ENCODE data around the gene COL26A1. TPM values are rescaled to one million over a fixed set of nuclear protein-coding genes. Genes with fewer than 3 reads are reported as not detected.

Gene COL26A1
- total RNA-seq, 1 experiment from 2014 or later: 42.6 TPM

DNA sequence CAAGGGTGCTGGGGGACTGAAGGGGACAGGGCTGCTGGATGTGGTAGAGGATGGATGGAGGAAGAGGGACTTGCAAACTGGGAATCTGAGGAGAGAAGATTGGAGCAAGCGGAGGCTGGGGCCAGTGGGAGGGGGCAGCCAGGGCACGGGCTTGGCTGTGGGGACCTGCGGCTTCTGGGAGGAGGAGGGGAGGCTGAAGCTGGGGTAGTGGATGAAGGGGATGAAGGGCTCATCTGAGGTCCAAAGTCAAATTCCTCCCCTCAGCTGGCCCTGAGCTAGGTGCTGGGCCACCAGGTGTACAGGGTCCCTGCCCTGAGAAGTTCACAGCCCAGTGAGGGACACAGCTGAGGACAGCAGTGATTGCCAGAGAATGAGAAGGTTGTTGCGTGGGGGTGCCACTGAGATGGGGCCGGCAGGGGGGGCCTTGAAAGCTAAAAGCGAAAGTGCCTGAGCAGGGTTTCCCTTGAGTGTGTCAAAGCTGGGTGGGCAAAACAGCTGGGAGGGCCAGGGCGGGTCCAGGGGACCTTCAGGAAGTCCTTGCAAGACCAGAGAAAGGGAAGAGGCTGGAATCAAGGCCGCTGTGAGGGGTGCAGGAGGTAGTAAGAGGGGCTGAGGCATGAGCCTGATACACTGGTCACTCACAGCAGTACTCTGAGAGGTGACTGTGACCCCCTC lies 191.2 kb downstream of the COL26A1 start:
- no peak overlapping the region for H2BK15ac ChIP-seq (ENCODE audit: low read depth, low read length)
- no peaks in the 10 kb centered on the region for H3K4me1 ChIP-seq (ENCODE audit: insufficient read depth, low read length)
- WGBS (ENCODE audit: extremely low coverage, insufficient read length, low lambda C conversion rate): no CpG with 5 or more reads among the region's 8 CpGs
- no peaks in the 10 kb centered on the region; the same call in 1 of the 2 replicates for H3K27me3 Mint-ChIP-seq (ENCODE audit: low read depth)
- H3K18ac ChIP-seq (ENCODE audit: insufficient read length, low read depth, low read length): no peak overlapping the region
- no peak overlapping the region for H3K4ac ChIP-seq (ENCODE audit: low read depth, low read length)
- no peak overlapping the region for H2AK5ac ChIP-seq (ENCODE audit: insufficient read length, low read length)
- no peak overlapping the region for H3K27ac ChIP-seq (ENCODE audit: insufficient read length, low read depth, low read length)
- H4K91ac ChIP-seq (ENCODE audit: insufficient read length, low read depth, low read length): no peak overlapping the region
- no peak overlapping the region for H3K56ac ChIP-seq (ENCODE audit: insufficient read length, low read depth, low read length)
- no peak overlapping the region for H3K23ac ChIP-seq (ENCODE audit: insufficient read length, low read depth, low read length)
- no peaks in the 10 kb centered on the region for H3K9me3 ChIP-seq (ENCODE audit: control insufficient read depth, low read depth, low read length)
- no peaks in the 10 kb centered on the region for H4K20me1 ChIP-seq (ENCODE audit: control insufficient read depth, insufficient read depth, insufficient read length)
- TF ChIP-seq, protein P1, sequence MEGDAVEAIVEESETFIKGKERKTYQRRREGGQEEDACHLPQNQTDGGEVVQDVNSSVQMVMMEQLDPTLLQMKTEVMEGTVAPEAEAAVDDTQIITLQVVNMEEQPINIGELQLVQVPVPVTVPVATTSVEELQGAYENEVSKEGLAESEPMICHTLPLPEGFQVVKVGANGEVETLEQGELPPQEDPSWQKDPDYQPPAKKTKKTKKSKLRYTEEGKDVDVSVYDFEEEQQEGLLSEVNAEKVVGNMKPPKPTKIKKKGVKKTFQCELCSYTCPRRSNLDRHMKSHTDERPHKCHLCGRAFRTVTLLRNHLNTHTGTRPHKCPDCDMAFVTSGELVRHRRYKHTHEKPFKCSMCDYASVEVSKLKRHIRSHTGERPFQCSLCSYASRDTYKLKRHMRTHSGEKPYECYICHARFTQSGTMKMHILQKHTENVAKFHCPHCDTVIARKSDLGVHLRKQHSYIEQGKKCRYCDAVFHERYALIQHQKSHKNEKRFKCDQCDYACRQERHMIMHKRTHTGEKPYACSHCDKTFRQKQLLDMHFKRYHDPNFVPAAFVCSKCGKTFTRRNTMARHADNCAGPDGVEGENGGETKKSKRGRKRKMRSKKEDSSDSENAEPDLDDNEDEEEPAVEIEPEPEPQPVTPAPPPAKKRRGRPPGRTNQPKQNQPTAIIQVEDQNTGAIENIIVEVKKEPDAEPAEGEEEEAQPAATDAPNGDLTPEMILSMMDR (conservative IDR thresholded peaks at IDR 0.05): no peak
- H3K4me2 ChIP-seq (ENCODE audit: insufficient read depth, insufficient read length, low read length): no peak overlapping the region
- no peak overlapping the region for H2AFZ ChIP-seq (ENCODE audit: low read length)
- H4K8ac ChIP-seq (replicated peaks; ENCODE audit: insufficient read length, low read depth, low read length): no peak overlapping the region
- no peak overlapping the region for H3T11ph ChIP-seq (ENCODE audit: low read length)
- no peak overlapping the region for H2BK12ac ChIP-seq (ENCODE audit: insufficient read length, low read depth, low read length)
- H3K23me2 ChIP-seq (ENCODE audit: insufficient read length, low read depth, low read length, poor library complexity, severe bottlenecking): no peaks in the 10 kb centered on the region
- H3K36me3 Mint-ChIP-seq (ENCODE audit: insufficient read depth in 1 of 3, low read depth in 3 of 3): peaks cover 4 to 15% (median 13%) of the 10 kb centered on the region in 3 experiments; a peak in 6 of 7 replicates
- H3K9ac ChIP-seq (ENCODE audit: extremely low read depth, insufficient read length, low read length): no peak overlapping the region
- peak; percentile 24 for DNase-seq
- H3K79me1 ChIP-seq (ENCODE audit: insufficient read depth, low read depth, low read length, poor library complexity, severe bottlenecking): no peaks in the 10 kb centered on the region
- no peak overlapping the region for H2BK20ac ChIP-seq (ENCODE audit: low read depth, low read length, poor library complexity, severe bottlenecking)
- H2BK120ac ChIP-seq (ENCODE audit: low read depth, low read length, poor library complexity, severe bottlenecking): no peak overlapping the region
- H3K14ac ChIP-seq (ENCODE audit: insufficient read depth, low read length): no peak overlapping the region
- H3K9me3 Mint-ChIP-seq: no peaks in the 10 kb centered on the region; a peak in 2 of 5 replicates
- H4K5ac ChIP-seq (ENCODE audit: insufficient read length, low read depth, low read length): no peak overlapping the region
- H3K79me2 ChIP-seq (ENCODE audit: insufficient read depth, low read length): no peaks in the 10 kb centered on the region
- peak overlapping the region in 2 of 3 experiments; percentile 26 to 65; a peak in 3 of 7 replicates for H3K27ac Mint-ChIP-seq
- H2BK5ac ChIP-seq (ENCODE audit: insufficient read length, low read length): no peak overlapping the region
- no peak overlapping the region for H3K4me3 Mint-ChIP-seq
- no peaks in the 10 kb centered on the region for H3K27me3 ChIP-seq (ENCODE audit: insufficient read depth, low read length)
- no peaks in the 10 kb centered on the region for H3K4me1 Mint-ChIP-seq
